Peyer's patch (tissue), 4 donors: Measurements from ENCODE around the gene BBS9. TPM values are rescaled to one million over a fixed set of nuclear protein-coding genes. Genes with fewer than 3 reads are reported as not detected.

ENCODE experiments used
- DNase-seq, 3 donors: peaks; one replicate each; pipeline ENCODE4 v3.0.0-alpha.2; 2017 to 2019
- H3K27ac ChIP-seq, 4 donors: fragments of 200-600 bp; sonication (generic); one replicate each; pipeline ENCODE4 v1.5.1; 2016 to 2019
- H3K27me3 ChIP-seq, 2 donors: fragments of 200-600 bp; sonication (generic); one replicate each; pipeline ENCODE4 v1.5.1; 2019
- H3K36me3 ChIP-seq, 3 donors: fragments of 200-600 bp; sonication (generic); one replicate each; pipeline ENCODE4 v1.5.1; 2016 to 2019
- H3K4me1 ChIP-seq, 4 donors: fragments of 200-600 bp; sonication (generic); one replicate each; pipeline ENCODE4 v1.5.1; 2016 to 2019
- H3K4me3 ChIP-seq, 4 donors: fragments of 200-600 bp; sonication (generic); 1 replicate in 3 of 4; 2 replicates in 1 of 4; pipeline ENCODE4 v1.5.1; 2016 to 2019; ENCODE audit warnings: mild to moderate bottlenecking in 1 of 4
- H3K9me3 ChIP-seq, 4 donors: fragments of 200-600 bp; sonication (generic); one replicate each; pipeline ENCODE4 v1.5.1; 2016 to 2019; ENCODE audit warnings: mild to moderate bottlenecking in 1 of 4
- POLR2A ChIP-seq, 2 donors: fragments of 450-650 bp; IDR thresholded peaks; one replicate each; pipeline ENCODE4 v1.5.1; 2017; ENCODE audit warnings: antibody characterized with exemption in 2 of 2, mild to moderate bottlenecking in 2 of 2, moderate library complexity in 2 of 2
- total RNA-seq, 4 donors: library from RNA; depleted of rRNA; stranded (reverse); fragments of >200 nt; gene quantifications; one replicate each; pipeline ENCODE4 v1.1.0, GENCODE V29; 2016
- TF ChIP-seq, protein P1 (sequence below), 6 experiments: fragments of 450-650 bp in 4 of 6; fragments of 200-600 bp in 2 of 6; sonication (generic) in 1 of 6; IDR thresholded peaks; one replicate each; pipeline ENCODE4 v1.5.1; 2017 to 2019; ENCODE audit warnings: antibody characterized with exemption in 6 of 6, mild to moderate bottlenecking in 3 of 6, moderate library complexity in 1 of 6

BBS9 gene
- total RNA-seq, 4 donors from 2014 or later, result 10.9 to 51.2 (median 19.4) TPM

DNA sequence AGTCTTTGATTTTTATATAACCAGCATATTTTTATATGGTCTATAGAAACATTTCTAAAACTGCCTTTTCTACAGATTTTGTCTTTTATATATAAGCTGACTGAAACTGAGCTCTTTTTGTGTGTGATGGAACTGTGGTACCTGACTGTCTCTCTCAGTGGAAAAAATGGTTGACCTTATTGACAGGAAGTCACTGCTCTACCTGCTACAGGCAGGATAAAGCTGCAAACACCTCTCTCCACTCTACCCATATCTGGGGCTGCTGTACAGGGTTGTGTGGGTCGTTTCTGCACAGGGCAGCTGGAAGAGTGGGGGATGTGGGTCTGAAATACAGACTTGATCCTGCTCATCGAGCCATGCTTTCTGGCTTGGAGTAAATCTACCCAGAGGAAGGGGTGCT, 48.5 kb downstream of the BBS9 start:
- no peaks in the 10 kb centered on the region for H3K36me3 ChIP-seq
- no peak for DNase-seq
- TF ChIP-seq, protein P1, sequence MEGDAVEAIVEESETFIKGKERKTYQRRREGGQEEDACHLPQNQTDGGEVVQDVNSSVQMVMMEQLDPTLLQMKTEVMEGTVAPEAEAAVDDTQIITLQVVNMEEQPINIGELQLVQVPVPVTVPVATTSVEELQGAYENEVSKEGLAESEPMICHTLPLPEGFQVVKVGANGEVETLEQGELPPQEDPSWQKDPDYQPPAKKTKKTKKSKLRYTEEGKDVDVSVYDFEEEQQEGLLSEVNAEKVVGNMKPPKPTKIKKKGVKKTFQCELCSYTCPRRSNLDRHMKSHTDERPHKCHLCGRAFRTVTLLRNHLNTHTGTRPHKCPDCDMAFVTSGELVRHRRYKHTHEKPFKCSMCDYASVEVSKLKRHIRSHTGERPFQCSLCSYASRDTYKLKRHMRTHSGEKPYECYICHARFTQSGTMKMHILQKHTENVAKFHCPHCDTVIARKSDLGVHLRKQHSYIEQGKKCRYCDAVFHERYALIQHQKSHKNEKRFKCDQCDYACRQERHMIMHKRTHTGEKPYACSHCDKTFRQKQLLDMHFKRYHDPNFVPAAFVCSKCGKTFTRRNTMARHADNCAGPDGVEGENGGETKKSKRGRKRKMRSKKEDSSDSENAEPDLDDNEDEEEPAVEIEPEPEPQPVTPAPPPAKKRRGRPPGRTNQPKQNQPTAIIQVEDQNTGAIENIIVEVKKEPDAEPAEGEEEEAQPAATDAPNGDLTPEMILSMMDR (IDR thresholded peaks at IDR 0.05), result no peak
- TF ChIP-seq POLR2A (IDR thresholded peaks at IDR 0.05), result no peak
- H3K27ac ChIP-seq, result no peak overlapping the region
- no peak overlapping the region for H3K4me3 ChIP-seq
- H3K27me3 ChIP-seq, result no peaks in the 10 kb centered on the region
- H3K9me3 ChIP-seq, result no peaks in the 10 kb centered on the region
- H3K4me1 ChIP-seq, result no peaks in the 10 kb centered on the region

DNA sequence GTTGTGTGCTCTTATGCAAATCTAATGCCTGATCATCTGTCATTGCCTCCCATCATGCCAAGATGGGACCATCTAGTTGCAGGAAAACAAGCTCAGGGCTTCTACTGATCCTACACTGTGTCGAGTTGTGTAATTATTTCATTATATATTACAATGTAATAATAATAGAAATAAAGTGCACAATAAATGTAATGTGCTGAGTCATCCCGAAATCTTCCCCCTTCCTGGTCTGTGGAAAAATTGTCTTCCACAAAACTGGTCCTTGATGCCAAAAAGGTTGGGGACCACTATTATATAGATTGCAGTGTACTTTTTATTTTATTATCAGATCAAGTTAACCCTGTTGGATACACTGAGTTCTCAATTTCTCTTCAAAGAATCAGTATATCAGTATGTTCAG, 50.2 kb downstream of the BBS9 start:
- no peak for TF ChIP-seq POLR2A (IDR thresholded peaks at IDR 0.05)
- TF ChIP-seq, protein P1 (IDR thresholded peaks at IDR 0.05), result no peak
- Histone ChIP-seq H3K9me3 (no peaks in the 10 kb centered on the region), H3K36me3 (no peaks in the 10 kb centered on the region), H3K4me1 (no peaks in the 10 kb centered on the region), H3K27me3 (no peaks in the 10 kb centered on the region), H3K27ac (no peak overlapping the region), H3K4me3 (no peak overlapping the region)
- DNase-seq, result no peak

GRCh38 chr7:33183504-33183903, 54.1 kb downstream of the BBS9 start:
- Histone ChIP-seq H3K4me1 (no peaks in the 10 kb centered on the region), H3K9me3 (no peaks in the 10 kb centered on the region), H3K27ac (no peak overlapping the region), H3K4me3 (no peak overlapping the region), H3K27me3 (no peaks in the 10 kb centered on the region), H3K36me3 (no peaks in the 10 kb centered on the region)
- no peak for DNase-seq
- TF ChIP-seq, protein P1 (IDR thresholded peaks at IDR 0.05), result no peak
- no peak for TF ChIP-seq POLR2A (IDR thresholded peaks at IDR 0.05)

DNA sequence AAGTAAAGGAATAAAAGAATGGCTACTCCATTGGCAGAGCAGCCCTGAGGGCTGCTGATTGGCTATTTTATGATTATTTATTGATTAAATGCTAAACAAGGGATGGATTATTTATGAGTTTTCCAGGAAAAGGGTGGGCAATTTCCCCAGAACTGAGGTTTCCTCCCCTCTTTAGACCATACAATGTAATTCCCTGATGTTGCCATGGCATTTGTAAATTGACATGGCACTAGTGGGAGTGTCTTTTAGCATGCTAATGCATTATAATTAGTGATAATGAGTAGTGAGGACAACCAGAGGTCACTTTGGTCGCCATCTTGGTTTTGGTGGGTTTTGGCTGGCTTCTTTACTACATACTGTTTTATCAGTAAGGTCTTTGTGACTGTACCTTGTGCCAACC, 55.5 kb downstream of the BBS9 start:
- H3K27me3 ChIP-seq, result no peaks in the 10 kb centered on the region
- H3K4me1 ChIP-seq, result no peaks in the 10 kb centered on the region
- H3K36me3 ChIP-seq, result no peaks in the 10 kb centered on the region
- TF ChIP-seq, protein P1 (IDR thresholded peaks at IDR 0.05), result no peak
- no peak for TF ChIP-seq POLR2A (IDR thresholded peaks at IDR 0.05)
- H3K27ac ChIP-seq, result no peak overlapping the region
- DNase-seq, result no peak
- no peaks in the 10 kb centered on the region for H3K9me3 ChIP-seq
- H3K4me3 ChIP-seq, result no peak overlapping the region

- DNase-seq, result no peak
- H3K27ac ChIP-seq, result no peak overlapping the region
- no peaks in the 10 kb centered on the region for H3K36me3 ChIP-seq
- H3K4me3 ChIP-seq, result no peak overlapping the region
- H3K4me1 ChIP-seq, result no peaks in the 10 kb centered on the region
- no peaks in the 10 kb centered on the region for H3K9me3 ChIP-seq
- no peaks in the 10 kb centered on the region for H3K27me3 ChIP-seq
- TF ChIP-seq, protein P1 (IDR thresholded peaks at IDR 0.05), result peak in 5 of 6 experiments; percentile 21 to 65 (median 60)
- no peak for TF ChIP-seq POLR2A (IDR thresholded peaks at IDR 0.05)
These were observed 56.4 kb downstream of the BBS9 start for GRCh38 chr7:33185786-33186185.

DNA sequence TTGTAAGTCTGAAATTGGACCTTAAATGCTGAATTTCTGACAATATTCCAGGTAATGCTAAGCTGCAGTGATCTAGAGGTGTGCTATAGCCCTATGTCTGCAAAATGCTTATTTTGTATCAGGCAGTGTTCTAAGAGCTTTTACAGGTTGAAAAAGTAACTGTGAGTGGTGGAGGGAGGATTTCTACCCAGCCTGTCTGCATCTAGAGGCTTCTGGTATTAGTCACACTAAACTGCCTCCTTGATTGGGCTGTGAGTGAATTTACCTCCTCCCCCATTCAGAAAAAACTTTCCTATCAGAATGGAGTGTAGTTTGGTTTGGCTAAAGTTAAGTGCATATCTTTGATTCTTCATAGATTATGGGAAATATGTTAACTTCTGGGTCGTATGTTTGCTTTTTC, 56.8 kb downstream of the BBS9 start:
- Histone ChIP-seq H3K27ac (no peak overlapping the region), H3K27me3 (no peaks in the 10 kb centered on the region), H3K9me3 (no peaks in the 10 kb centered on the region), H3K4me1 (no peaks in the 10 kb centered on the region), H3K4me3 (no peak overlapping the region), H3K36me3 (no peaks in the 10 kb centered on the region)
- DNase-seq, result no peak
- TF ChIP-seq, protein P1 (IDR thresholded peaks at IDR 0.05), result no peak
- no peak for TF ChIP-seq POLR2A (IDR thresholded peaks at IDR 0.05)
